K562 (cell line): ENCODE data around the gene CCDC158. TPM values are rescaled to one million over a fixed set of nuclear protein-coding genes. Genes with fewer than 3 reads are reported as not detected.

Experiments
- ATAC-seq: fragments of 200-7000 bp; cut with Tn5 transposase; 3 replicates; pipeline ENCODE4 v1.9.1; 2020; ENCODE audit warnings: moderate library complexity
- BruUV-seq: library from RNA; stranded (reverse); fragments of 400-500 nt; replicated peaks from 2 replicates; lab custom pipeline; 2021; lab: Mats Ljungman, UMichigan
- CTCF ChIA-PET: fragments of 300-600 bp; formaldehyde crosslinking; extraction: SDS; loops from one replicate; lab custom pipeline; 2021; ENCODE audit warnings: low intra/inter-chr PET ratio; lab: Yijun Ruan, JAX
- POLR2A ChIA-PET: fragments of 300-600, 350-650 bp; sonication (Branson Sonifier 250); formaldehyde crosslinking; extraction: SDS; loops from one replicate; lab custom pipeline; 2021; ENCODE audit warnings: antibody characterized with exemption, inconsistent platforms; lab: Yijun Ruan, JAX
- DNase-seq, 4 experiments: peaks; one replicate each; pipeline versions ENCODE4 v3.0.0 to v3.0.0-alpha.2; 2011 to 2018; ENCODE audit warnings: low spot score in 3 of 4, mixed read lengths in 3 of 4; ENCODE audit errors: extremely low read depth in 1 of 4
- FAIRE-seq: peaks from 2 replicates; lab custom pipeline; 2011; peaks lifted over from hg19 to GRCh38; lab: Jason Lieb, UNC
- H2AFZ ChIP-seq: 2 replicates; pipeline ENCODE4 v1.6.0; 2011; ENCODE audit warnings: low read depth, low read length, control low read depth, inconsistent platforms
- H3K27ac ChIP-seq: fragments of 200-600 bp; 3 replicates; pipeline ENCODE4 v1.8.0; 2011; ENCODE audit warnings: low read depth, mild to moderate bottlenecking, control low read depth, inconsistent platforms, low read length, moderate library complexity, mixed read lengths; ENCODE audit errors: extremely low read depth
- H3K27me3 ChIP-seq, 2 experiments: fragments of 300-600 bp in 1 of 2; 2 replicates in 1 of 2; 3 replicates in 1 of 2; pipeline versions ENCODE4 v1.6.0 to v1.8.0; 2011; ENCODE audit warnings: inconsistent platforms in 2 of 2, low read length in 2 of 2, mild to moderate bottlenecking in 1 of 2, mixed read lengths in 1 of 2, moderate library complexity in 1 of 2; ENCODE audit not compliant: control insufficient read depth in 2 of 2, insufficient read depth in 2 of 2
- H3K36me3 ChIP-seq: fragments of 300-600 bp; 3 replicates; pipeline ENCODE4 v1.8.0; 2011; ENCODE audit warnings: mild to moderate bottlenecking, low read length, inconsistent platforms; ENCODE audit not compliant: control insufficient read depth, insufficient read depth
- H3K4me1 ChIP-seq, 2 experiments: fragments of 200-600 bp in 1 of 2; replicated peaks in 1 of 2; 2 replicates in 1 of 2; 3 replicates in 1 of 2; pipeline versions ENCODE4 v1.5.1 to v1.8.0; 2011; ENCODE audit warnings: inconsistent platforms in 2 of 2, low read length in 2 of 2, mild to moderate bottlenecking in 1 of 2, mixed read lengths in 1 of 2, moderate library complexity in 1 of 2; ENCODE audit not compliant: control insufficient read depth in 2 of 2, insufficient read depth in 2 of 2
- H3K4me2 ChIP-seq: 2 replicates; pipeline ENCODE4 v1.6.1; 2011; ENCODE audit warnings: low read length, control low read depth, inconsistent platforms, mixed read lengths; ENCODE audit not compliant: insufficient read depth
- H3K4me3 ChIP-seq: fragments of 200-600 bp; sonication (generic), shearing (Covaris generic); 2 replicates; pipeline ENCODE4 v1.5.1; 2016; ENCODE audit warnings: control low read depth, inconsistent platforms
- H3K79me2 ChIP-seq: fragments of 200-600 bp; 3 replicates; pipeline ENCODE4 v1.8.0; 2011; ENCODE audit warnings: low read length, inconsistent platforms; ENCODE audit not compliant: control insufficient read depth, insufficient read depth
- H3K9ac ChIP-seq, 2 experiments: 2 replicates each; pipeline versions ENCODE4 v1.6.0 to v1.6.1; 2011; ENCODE audit warnings: low read depth in 2 of 2, low read length in 2 of 2, control low read depth in 1 of 2, inconsistent platforms in 1 of 2, mild to moderate bottlenecking in 1 of 2, mixed read lengths in 1 of 2; ENCODE audit not compliant: insufficient read depth in 1 of 2
- H3K9me1 ChIP-seq: one replicate; pipeline ENCODE4 v1.6.0; 2011; ENCODE audit warnings: inconsistent platforms, mild to moderate bottlenecking, low read length, moderate library complexity; ENCODE audit not compliant: control insufficient read depth, insufficient read depth
- H3K9me3 ChIP-seq: replicated peaks from 2 replicates; pipeline ENCODE4 v1.5.1; 2011; ENCODE audit warnings: low read depth, low read length, inconsistent platforms; ENCODE audit not compliant: control insufficient read depth, insufficient read depth
- H4K20me1 ChIP-seq: replicated peaks from 2 replicates; pipeline ENCODE4 v1.6.1; 2011; ENCODE audit warnings: low read length, inconsistent platforms, mixed read lengths; ENCODE audit not compliant: control insufficient read depth, insufficient read depth
- CHD4 ChIP-seq: fragments of 200-600 bp; sonication (generic); IDR thresholded peaks from 3 replicates; pipeline ENCODE4 v1.6.1; 2012; ENCODE audit warnings: low read depth, mild to moderate bottlenecking, mixed read lengths, low read length, inconsistent platforms; ENCODE audit not compliant: insufficient read depth, insufficient replicate concordance, poor library complexity, severe bottlenecking
- FOXA3 ChIP-seq, 2 experiments: fragments of 450-650 bp in 1 of 2; sonication (generic) in 1 of 2; formaldehyde crosslinking; IDR thresholded peaks in 1 of 2; conservative IDR thresholded peaks in 1 of 2; 2 replicates each; pipeline versions ENCODE4 v1.4.0 to v1.8.0; 2020 to 2022; ENCODE audit warnings: mild to moderate bottlenecking in 2 of 2, missing genetic modification reagents in 1 of 2
- HDAC3 ChIP-seq: fragments of 450-650 bp; IDR thresholded peaks from 2 replicates; pipeline ENCODE4 v1.6.1; 2018; ENCODE audit warnings: borderline replicate concordance, mild to moderate bottlenecking, moderate library complexity; ENCODE audit not compliant: partially characterized antibody
- HNRNPUL1 ChIP-seq: fragments of 200-400 bp; formaldehyde crosslinking; IDR thresholded peaks from 2 replicates; pipeline ENCODE4 v1.6.1; 2017; ENCODE audit warnings: low read length
- SMARCE1 ChIP-seq: fragments of 450-650 bp; IDR thresholded peaks from 2 replicates; pipeline ENCODE4 v1.7.1; 2016; ENCODE audit warnings: mild to moderate bottlenecking
- SREBF1 ChIP-seq: fragments of 150-350 bp; IDR thresholded peaks from 2 replicates; pipeline ENCODE4 v1.6.1; 2014; ENCODE audit warnings: antibody characterized with exemption, low read depth, low read length, borderline replicate concordance
- TBL1XR1 ChIP-seq, 2 experiments: IDR thresholded peaks; 2 replicates each; pipeline ENCODE4 v1.6.1; 2012; ENCODE audit warnings: improper control_type of control experiment in 2 of 2, low read length in 2 of 2, mild to moderate bottlenecking in 1 of 2
- ZFP36 ChIP-seq: fragments of 150-350 bp; IDR thresholded peaks from 2 replicates; pipeline ENCODE4 v1.6.1; 2018; ENCODE audit warnings: low read length, low read depth; ENCODE audit not compliant: partially characterized antibody
- ZNF146 ChIP-seq: IDR thresholded peaks from one replicate; pipeline ENCODE4 v1.6.1; 2018; ENCODE audit warnings: missing compliant biosample characterization; ENCODE audit not compliant: unreplicated experiment
- ZNF41 ChIP-seq: fragments of 250-450 bp; sonication (Bioruptor Pico); conservative IDR thresholded peaks from 2 replicates; pipeline ENCODE4 v1.4.0; 2020; ENCODE audit warnings: mild to moderate bottlenecking
- ZNF561 ChIP-seq: fragments of 450-650 bp; formaldehyde crosslinking; conservative IDR thresholded peaks from 2 replicates; pipeline ENCODE4 v1.4.0; 2020; ENCODE audit warnings: mild to moderate bottlenecking, moderate library complexity
- WGBS: fragments of 100-300 bp; shearing (Covaris generic); methylation state at CpG from one replicate; pipeline ENCODE4 v1.1.6; 2016; ENCODE audit warnings: low coverage, mixed read lengths; ENCODE audit not compliant: insufficient coverage; ENCODE audit errors: missing lambda C conversion rate; 5-methylcytosine and 5-hydroxymethylcytosine counted together
- in situ Hi-C: fragments of 300-500 bp; cut with MboI; formaldehyde crosslinking; loops from 4 replicates; pipeline ENCODE4 v1.15.0; 2018; ENCODE audit warnings: inconsistent platforms, mixed read lengths
- intact Hi-C: fragments of 100-400 bp; cut with micrococcal nuclease; formaldehyde crosslinking; loops from 2 replicates; pipeline ENCODE4 v1.14.2; 2022
- polyA plus RNA-seq, 8 experiments: library from polyadenylated mRNA; depleted of rRNA in 4 of 8; stranded (reverse) in 5 of 8; unstranded in 3 of 8; fragments of >200 nt; fragmentation: Nextera tagmentation in 2 of 8; fragmentation: Illumina TruSeq in 1 of 8; extraction: Ambion mirVana in 2 of 8; extraction: Trizol in 1 of 8; gene quantifications; 2 replicates each; pipeline versions ENCODE4 v1.2.1 to v1.2.3, GENCODE V29; 2011 to 2014; ENCODE audit warnings: inconsistent platforms in 1 of 8, missing spikeins in 1 of 8
- total RNA-seq, 7 experiments: library from RNA; depleted of rRNA in 6 of 7; stranded (reverse); fragments of >200 nt in 6 of 7; fragmentation: Illumina TruSeq in 2 of 7; extraction: Trizol in 2 of 7; gene quantifications; 2 replicates each; pipeline versions ENCODE4 v1.2.1 to v1.2.3, GENCODE V29; 2011 to 2021; ENCODE audit warnings: low replicate concordance in 1 of 7
- TF ChIP-seq, protein P1 (sequence below): fragments of 200-400 bp; formaldehyde crosslinking; IDR thresholded peaks from 2 replicates; pipeline ENCODE4 v1.6.1; 2017; ENCODE audit warnings: mild to moderate bottlenecking, low read depth, low read length, moderate library complexity
- TF ChIP-seq, protein P2 (sequence below): IDR thresholded peaks from 2 replicates; pipeline ENCODE4 v1.6.1; 2011; ENCODE audit not compliant: insufficient read length; ENCODE audit errors: extremely low read depth

The CCDC158 gene
- total and polyA plus RNA-seq, 9 of the 15 experiments (the other 6 are each of a cell fraction or from before 2014, with no cell fraction given): not detected

DNA sequence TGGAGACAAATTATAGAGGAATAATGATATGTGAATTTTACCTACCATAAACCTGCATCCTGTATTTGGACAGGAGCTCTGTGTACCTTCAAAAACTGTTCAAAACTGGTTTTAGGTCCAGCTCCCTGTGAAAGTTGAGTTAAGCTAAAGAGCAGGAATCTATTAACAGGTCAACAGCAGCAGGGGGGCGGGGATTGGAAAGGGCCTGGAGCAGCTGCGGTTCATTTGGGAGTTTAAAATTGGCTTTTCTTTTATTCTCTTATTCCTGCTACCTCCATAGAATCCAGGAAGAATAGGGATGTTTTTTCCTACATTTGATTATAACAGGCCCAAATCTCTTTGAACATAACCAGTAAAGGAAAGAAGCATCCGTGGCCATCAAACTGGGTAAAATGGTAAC, 37.9 kb upstream of the CCDC158 start:
- in situ Hi-C loops: no loop called here
- Histone ChIP-seq H4K20me1 (no peaks in the 10 kb centered on the region), H3K4me3 (no peak overlapping the region), H3K4me2 (no peak overlapping the region), H3K27me3 (no peaks in the 10 kb centered on the region), H3K79me2 (no peaks in the 10 kb centered on the region), H3K9me3 (0 out of 2 replicates have a peak, but pooled peaks cover 2% of the 10 kb centered on the region), H3K9me1 (no peaks in the 10 kb centered on the region), H3K4me1 (peaks cover 0 to 3% of the 10 kb centered on the region in 2 experiments; a peak in 1 of 5 replicates), H3K9ac (no peak overlapping the region), H3K36me3 (no peaks in the 10 kb centered on the region), H3K27ac (no peak overlapping the region), H2AFZ (peak overlapping the region; percentile 92)
- ATAC-seq (no peak), DNase-seq (no peak), FAIRE-seq (no peak)
- CTCF ChIA-PET: no interaction called here
- WGBS: 64% methylated on average over 3 of the region's 3 CpGs
- POLR2A ChIA-PET: no interaction called here
- no TSS peak for BruUV-seq
- TF ChIP-seq ZFP36: no peak
- intact Hi-C loops: no loop called here

DNA sequence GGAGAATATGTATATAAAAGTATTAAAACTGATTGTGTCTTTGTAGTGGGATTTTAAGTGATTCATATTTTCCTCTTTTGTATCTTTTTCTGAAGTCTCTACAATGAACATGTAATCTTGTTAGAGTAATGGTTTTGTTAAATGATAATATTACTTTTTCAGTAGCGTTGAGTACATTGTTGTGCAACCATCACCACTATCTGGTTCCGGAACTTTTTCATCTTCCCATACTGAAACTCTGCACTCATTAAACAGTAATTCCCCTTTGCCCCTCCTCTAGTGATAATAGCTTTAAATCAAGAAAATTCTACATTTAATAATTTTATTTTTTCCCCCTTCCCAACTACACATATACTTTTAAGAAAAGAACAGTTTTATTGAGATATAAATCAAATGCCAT, 37.4 kb upstream of the CCDC158 start:
- no peak for ATAC-seq
- intact Hi-C loops (no loop called here), in situ Hi-C loops (no loop called here)
- Histone ChIP-seq H3K4me3 (no peak overlapping the region), H3K9me1 (no peaks in the 10 kb centered on the region), H3K4me2 (no peak overlapping the region), H3K9ac (no peak overlapping the region), H3K9me3 (no peaks in the 10 kb centered on the region), H3K36me3 (no peaks in the 10 kb centered on the region), H3K79me2 (no peaks in the 10 kb centered on the region), H3K27ac (no peak overlapping the region), H3K4me1 (peaks cover 0 to 3% of the 10 kb centered on the region in 2 experiments; a peak in 1 of 5 replicates), H3K27me3 (no peaks in the 10 kb centered on the region; a peak in 1 of 5 replicates), H2AFZ (no peak overlapping the region), H4K20me1 (no peaks in the 10 kb centered on the region)
- ChIA-PET POLR2A (no interaction called here), CTCF (no interaction called here)
- no TSS peak for BruUV-seq
- 73% methylated on average over 2 of the region's 2 CpGs for WGBS
- FAIRE-seq: no peak
- TF ChIP-seq SREBF1 (no peak), TBL1XR1 (IDR thresholded peaks at IDR 0.05; ENCODE audit: low read length in 2 of 2) (no peak), ZNF146 (CRISPR knock-in tag) (no peak), HNRNPUL1 (no peak), CHD4 (no peak), ZNF41 (CRISPR knock-in tag) (no peak), SMARCE1 (no peak), ZNF561 (CRISPR knock-in tag) (no peak), FOXA3 (CRISPR knock-in tag; conservative IDR thresholded peaks at IDR 0.05 in 1 of 2, IDR thresholded peaks at IDR 0.05 in 1 of 2) (no peak), HDAC3 (no peak)
- TF ChIP-seq, protein P1, sequence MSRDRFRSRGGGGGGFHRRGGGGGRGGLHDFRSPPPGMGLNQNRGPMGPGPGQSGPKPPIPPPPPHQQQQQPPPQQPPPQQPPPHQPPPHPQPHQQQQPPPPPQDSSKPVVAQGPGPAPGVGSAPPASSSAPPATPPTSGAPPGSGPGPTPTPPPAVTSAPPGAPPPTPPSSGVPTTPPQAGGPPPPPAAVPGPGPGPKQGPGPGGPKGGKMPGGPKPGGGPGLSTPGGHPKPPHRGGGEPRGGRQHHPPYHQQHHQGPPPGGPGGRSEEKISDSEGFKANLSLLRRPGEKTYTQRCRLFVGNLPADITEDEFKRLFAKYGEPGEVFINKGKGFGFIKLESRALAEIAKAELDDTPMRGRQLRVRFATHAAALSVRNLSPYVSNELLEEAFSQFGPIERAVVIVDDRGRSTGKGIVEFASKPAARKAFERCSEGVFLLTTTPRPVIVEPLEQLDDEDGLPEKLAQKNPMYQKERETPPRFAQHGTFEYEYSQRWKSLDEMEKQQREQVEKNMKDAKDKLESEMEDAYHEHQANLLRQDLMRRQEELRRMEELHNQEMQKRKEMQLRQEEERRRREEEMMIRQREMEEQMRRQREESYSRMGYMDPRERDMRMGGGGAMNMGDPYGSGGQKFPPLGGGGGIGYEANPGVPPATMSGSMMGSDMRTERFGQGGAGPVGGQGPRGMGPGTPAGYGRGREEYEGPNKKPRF: no peak
- TF ChIP-seq, protein P2, sequence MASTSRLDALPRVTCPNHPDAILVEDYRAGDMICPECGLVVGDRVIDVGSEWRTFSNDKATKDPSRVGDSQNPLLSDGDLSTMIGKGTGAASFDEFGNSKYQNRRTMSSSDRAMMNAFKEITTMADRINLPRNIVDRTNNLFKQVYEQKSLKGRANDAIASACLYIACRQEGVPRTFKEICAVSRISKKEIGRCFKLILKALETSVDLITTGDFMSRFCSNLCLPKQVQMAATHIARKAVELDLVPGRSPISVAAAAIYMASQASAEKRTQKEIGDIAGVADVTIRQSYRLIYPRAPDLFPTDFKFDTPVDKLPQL: no peak
- no peak for DNase-seq
